ENCODE data around the gene ZBTB37. TPM values are rescaled to one million over a fixed set of nuclear protein-coding genes. Genes with fewer than 3 reads are reported as not detected.

The ZBTB37 gene
- total RNA-seq, 2 experiments from 2014 or later = 7.7 to 7.9 TPM

GRCh38 chr1:173937062-173937461 lies 68.9 kb downstream of the ZBTB37 start:
- ChIA-PET CTCF (interaction anchor here (0.7 kb wide), 1 partner anchor 546 kb away, joined by 3 read pairs; no protein-coding TSS in a partner anchor), POLR2A (no interaction called here)
- no peak overlapping the region for H3K4me3 Mint-ChIP-seq
- peaks cover 21% of the 10 kb centered on the region for H3K36me3 Mint-ChIP-seq (ENCODE audit: low read depth)
- DNase-seq = no peak
- peaks cover 6% of the 10 kb centered on the region for H3K4me1 Mint-ChIP-seq
- H3K9me3 Mint-ChIP-seq (ENCODE audit: low read depth) = no peaks in the 10 kb centered on the region
- no peak for ATAC-seq
- intact Hi-C loops (cut with DNase I, micrococcal nuclease) = no loop called here
- no peak overlapping the region for H3K27ac Mint-ChIP-seq
- no peaks in the 10 kb centered on the region for H3K27me3 Mint-ChIP-seq

GRCh38 chr1:173946380-173946921 lies 78.3 kb downstream of the ZBTB37 start:
- H3K9me3 Mint-ChIP-seq (ENCODE audit: low read depth) = no peaks in the 10 kb centered on the region
- H3K4me3 Mint-ChIP-seq = no peak overlapping the region
- H3K36me3 Mint-ChIP-seq (ENCODE audit: low read depth) = peaks cover 32% of the 10 kb centered on the region
- intact Hi-C loops (cut with DNase I, micrococcal nuclease) = no loop called here
- ChIA-PET POLR2A (interaction anchor here (0.6 kb wide), 1 partner anchor 123 kb away, joined by 4 read pairs; no protein-coding TSS in a partner anchor), CTCF (interaction anchor here (0.7 kb wide), 1 partner anchor 65 kb away, joined by 3 read pairs; no protein-coding TSS in a partner anchor)
- ATAC-seq = no peak
- no peak overlapping the region for H3K27ac Mint-ChIP-seq
- no peaks in the 10 kb centered on the region for H3K27me3 Mint-ChIP-seq
- H3K4me1 Mint-ChIP-seq = no peaks in the 10 kb centered on the region
- no peak for DNase-seq

- no peak overlapping the region for H3K4me3 Mint-ChIP-seq
- peaks cover 13% of the 10 kb centered on the region for H3K4me1 Mint-ChIP-seq
- ChIA-PET POLR2A (no interaction called here), CTCF (no interaction called here)
- no peak for ATAC-seq
- H3K27me3 Mint-ChIP-seq = no peaks in the 10 kb centered on the region
- H3K9me3 Mint-ChIP-seq (ENCODE audit: low read depth) = no peaks in the 10 kb centered on the region
- no peak overlapping the region for H3K27ac Mint-ChIP-seq
- H3K36me3 Mint-ChIP-seq (ENCODE audit: low read depth) = peaks cover 30% of the 10 kb centered on the region
- intact Hi-C loops (cut with DNase I, micrococcal nuclease) = no loop called here
- DNase-seq = no peak
Observed at GRCh38 chr1:173948594-173948993, 80.4 kb downstream of the ZBTB37 start.

Other genes with a start within 250 kb of the ZBTB37 start
- not detected for gene TEX50, start 233.0 kb upstream of the ZBTB37 start, total RNA-seq
- under 1 TPM in 1 of 2 experiments, not detected in 1; 0.11 TPM for gene ANKRD45, start 198.5 kb upstream of the ZBTB37 start, total RNA-seq
- gene KLHL20, start 153.4 kb upstream of the ZBTB37 start, total RNA-seq = 10 to 100 TPM; 11.1 to 14.1 TPM
- 10 to 100 TPM; 57.2 to 62.0 TPM for gene DARS2, start 43.7 kb upstream of the ZBTB37 start, total RNA-seq
- gene CENPL, start 43.5 kb upstream of the ZBTB37 start, total RNA-seq = 10 to 100 TPM; 26.1 to 27.2 TPM
- gene GAS5, start 391 bp upstream of the ZBTB37 start, total RNA-seq = 1,000 to 10,000 TPM in 1 of 2 experiments, 100 to 1,000 TPM in 1; 878 to 1,203 TPM
- under 1 TPM in 1 of 2 experiments, not detected in 1; 0.25 TPM for gene SERPINC1, start 48.9 kb downstream of the ZBTB37 start, total RNA-seq
- gene RC3H1, start 154.0 kb downstream of the ZBTB37 start, total RNA-seq = 10 to 100 TPM; 27.3 to 37.0 TPM

Data from activated CD4-positive, alpha-beta T cell treated with anti-CD3 and anti-CD28 coated beads for 36 hours (primary cell).